Trophoblast cell (in vitro differentiated cells and primary cell): ENCODE results near the gene NWD2.

Experiments
- DNase-seq, 2 donors: peaks; one replicate each; pipeline ENCODE4 v3.0.0-alpha.2; 2016
- H2AFZ ChIP-seq: 2 replicates; pipeline ENCODE4 v1.6.1; 2013; ENCODE audit warnings: low read length, moderate library complexity, mild to moderate bottlenecking; ENCODE audit not compliant: insufficient read depth, poor library complexity
- H2AK5ac ChIP-seq: 2 replicates; pipeline ENCODE4 v1.6.1; 2013; ENCODE audit warnings: mild to moderate bottlenecking, low read length
- H2BK120ac ChIP-seq: 2 replicates; pipeline ENCODE4 v1.6.1; 2013; ENCODE audit warnings: low read length, mild to moderate bottlenecking, moderate library complexity; ENCODE audit not compliant: insufficient read depth, poor library complexity
- H2BK12ac ChIP-seq: 2 replicates; pipeline ENCODE4 v1.6.1; 2013; ENCODE audit warnings: mild to moderate bottlenecking, low read length, moderate library complexity
- H2BK5ac ChIP-seq: 2 replicates; pipeline ENCODE4 v1.6.1; 2013; ENCODE audit warnings: low read length, low read depth, moderate library complexity, mild to moderate bottlenecking; ENCODE audit not compliant: poor library complexity
- H3K14ac ChIP-seq: 2 replicates; pipeline ENCODE4 v1.6.1; 2013; ENCODE audit warnings: mild to moderate bottlenecking, low read length
- H3K18ac ChIP-seq: 2 replicates; pipeline ENCODE4 v1.6.1; 2013; ENCODE audit warnings: mild to moderate bottlenecking, low read length
- H3K23ac ChIP-seq: 2 replicates; pipeline ENCODE4 v1.6.1; 2013; ENCODE audit warnings: low read length
- H3K27ac ChIP-seq: 2 replicates; pipeline ENCODE4 v1.5.1; 2013; ENCODE audit warnings: low read depth, mild to moderate bottlenecking, inconsistent platforms, low read length, moderate library complexity
- H3K27me3 ChIP-seq: 2 replicates; pipeline ENCODE4 v1.6.1; 2013; ENCODE audit warnings: inconsistent platforms, mild to moderate bottlenecking, low read length, moderate library complexity; ENCODE audit not compliant: insufficient read depth
- H3K36me3 ChIP-seq, 2 experiments: 1 replicate in 1 of 2; 2 replicates in 1 of 2; pipeline ENCODE4 v1.6.1; 2013; ENCODE audit warnings: low read length in 2 of 2, mild to moderate bottlenecking in 2 of 2, moderate library complexity in 1 of 2; ENCODE audit not compliant: insufficient read depth in 2 of 2, control insufficient read depth in 1 of 2
- H3K4ac ChIP-seq: 2 replicates; pipeline ENCODE4 v1.6.1; 2013; ENCODE audit warnings: low read depth, mild to moderate bottlenecking, low read length, moderate library complexity
- H3K4me1 ChIP-seq, 2 experiments: 1 replicate in 1 of 2; 2 replicates in 1 of 2; pipeline ENCODE4 v1.6.1; 2013; ENCODE audit warnings: low read length in 2 of 2, mild to moderate bottlenecking in 2 of 2, moderate library complexity in 1 of 2; ENCODE audit not compliant: insufficient read depth in 2 of 2, control insufficient read depth in 1 of 2
- H3K4me2 ChIP-seq: 2 replicates; pipeline ENCODE4 v1.6.1; 2013; ENCODE audit warnings: inconsistent platforms, mild to moderate bottlenecking, low read length, moderate library complexity
- H3K4me3 ChIP-seq: 2 replicates; pipeline ENCODE4 v1.5.1; 2013; ENCODE audit warnings: mild to moderate bottlenecking, low read depth, low read length, inconsistent platforms
- H3K79me1 ChIP-seq: one replicate; pipeline ENCODE4 v1.6.1; 2013; ENCODE audit warnings: low read length
- H3K79me2 ChIP-seq: 2 replicates; pipeline ENCODE4 v1.6.1; 2013; ENCODE audit warnings: low read length, mild to moderate bottlenecking; ENCODE audit not compliant: control insufficient read depth, insufficient read depth, poor library complexity
- H3K9ac ChIP-seq: 2 replicates; pipeline ENCODE4 v1.6.1; 2013; ENCODE audit warnings: mild to moderate bottlenecking, low read length
- H3K9me3 ChIP-seq: 2 replicates; pipeline ENCODE4 v1.6.1; 2013; ENCODE audit warnings: low read depth, mild to moderate bottlenecking, control low read depth, inconsistent platforms, low read length; ENCODE audit not compliant: insufficient read depth
- H4K12ac ChIP-seq: 2 replicates; pipeline ENCODE4 v1.6.1; 2013; ENCODE audit warnings: low read depth, mild to moderate bottlenecking, low read length, moderate library complexity
- H4K8ac ChIP-seq: 2 replicates; pipeline ENCODE4 v1.6.1; 2013; ENCODE audit warnings: low read depth, mild to moderate bottlenecking, low read length, moderate library complexity
- H4K91ac ChIP-seq: one replicate; pipeline ENCODE4 v1.6.1; 2013; ENCODE audit warnings: low read depth, mild to moderate bottlenecking, low read length, moderate library complexity
- WGBS: extraction: QIAGEN DNeasy Blood & Tissue Kit; methylation state at CpG from one replicate; pipeline ENCODE4 v1.1.7; 2013; ENCODE audit warnings: missing lambda C conversion rate; ENCODE audit not compliant: insufficient read length, insufficient coverage; ENCODE audit errors: extremely low coverage; 5-methylcytosine and 5-hydroxymethylcytosine counted together

The NWD2 gene

GRCh38 chr4:37367901-37368300, 123.4 kb downstream of the NWD2 start:
- Histone ChIP-seq H2BK120ac (no peak overlapping the region), H2BK12ac (no peak overlapping the region), H3K14ac (no peak overlapping the region), H3K4ac (no peak overlapping the region), H4K12ac (no peak overlapping the region), H3K4me1 (no peaks in the 10 kb centered on the region), H3K79me2 (no peaks in the 10 kb centered on the region), H2AFZ (no peak overlapping the region), H3K79me1 (no peaks in the 10 kb centered on the region), H2AK5ac (no peak overlapping the region), H3K27me3 (no peaks in the 10 kb centered on the region), H3K4me3 (no peak overlapping the region), H4K8ac (no peak overlapping the region), H3K18ac (no peak overlapping the region), H3K36me3 (no peaks in the 10 kb centered on the region), H3K27ac (no peak overlapping the region), H3K4me2 (no peak overlapping the region), H4K91ac (no peak overlapping the region), H2BK5ac (no peak overlapping the region), H3K23ac (no peak overlapping the region), H3K9me3 (no peaks in the 10 kb centered on the region), H3K9ac (no peak overlapping the region)
- DNase-seq, result no peak
- no CpG with 5 or more reads among the region's 3 CpGs for whole genome bisulfite sequencing

- H2AK5ac ChIP-seq, result no peak overlapping the region
- H4K12ac ChIP-seq, result no peak overlapping the region
- no peaks in the 10 kb centered on the region for H3K9me3 ChIP-seq
- no peak overlapping the region for H3K14ac ChIP-seq
- no peak for DNase-seq
- H2BK120ac ChIP-seq, result no peak overlapping the region
- no peak overlapping the region for H3K18ac ChIP-seq
- no peaks in the 10 kb centered on the region for H3K4me1 ChIP-seq
- no peak overlapping the region for H3K4ac ChIP-seq
- H3K79me2 ChIP-seq, result no peaks in the 10 kb centered on the region
- H2BK12ac ChIP-seq, result no peak overlapping the region
- WGBS, result no CpG with 5 or more reads among the region's 2 CpGs
- no peak overlapping the region for H2BK5ac ChIP-seq
- H3K27me3 ChIP-seq, result no peaks in the 10 kb centered on the region
- H2AFZ ChIP-seq, result no peak overlapping the region
- H3K4me3 ChIP-seq, result no peak overlapping the region
- H3K4me2 ChIP-seq, result no peak overlapping the region
- H3K36me3 ChIP-seq, result no peaks in the 10 kb centered on the region
- no peak overlapping the region for H3K23ac ChIP-seq
- H4K91ac ChIP-seq, result no peak overlapping the region
- no peak overlapping the region for H3K9ac ChIP-seq
- no peak overlapping the region for H3K27ac ChIP-seq
- no peaks in the 10 kb centered on the region for H3K79me1 ChIP-seq
- H4K8ac ChIP-seq, result no peak overlapping the region
Observed at GRCh38 chr4:37370052-37370451, 125.5 kb downstream of the NWD2 start.

GRCh38 chr4:37381040-37381668, 136.6 kb downstream of the NWD2 start:
- no peaks in the 10 kb centered on the region for H3K4me1 ChIP-seq
- H2AK5ac ChIP-seq, result no peak overlapping the region
- no peak overlapping the region for H3K14ac ChIP-seq
- no peak overlapping the region for H3K23ac ChIP-seq
- H2BK5ac ChIP-seq, result no peak overlapping the region
- H3K4me3 ChIP-seq, result no peak overlapping the region
- H3K27me3 ChIP-seq, result no peaks in the 10 kb centered on the region
- H3K9me3 ChIP-seq, result no peaks in the 10 kb centered on the region
- no peak overlapping the region for H3K4ac ChIP-seq
- H2BK120ac ChIP-seq, result no peak overlapping the region
- H2AFZ ChIP-seq, result no peak overlapping the region
- no peak overlapping the region for H4K8ac ChIP-seq
- no peak overlapping the region for H3K9ac ChIP-seq
- H4K91ac ChIP-seq, result no peak overlapping the region
- H4K12ac ChIP-seq, result no peak overlapping the region
- H3K79me1 ChIP-seq, result no peaks in the 10 kb centered on the region
- H3K18ac ChIP-seq, result no peak overlapping the region
- no peaks in the 10 kb centered on the region for H3K36me3 ChIP-seq
- no peak for DNase-seq
- no peak overlapping the region for H2BK12ac ChIP-seq
- H3K27ac ChIP-seq, result no peak overlapping the region
- no peaks in the 10 kb centered on the region for H3K79me2 ChIP-seq
- no peak overlapping the region for H3K4me2 ChIP-seq
- WGBS, result no CpG with 5 or more reads among the region's 9 CpGs

DNA sequence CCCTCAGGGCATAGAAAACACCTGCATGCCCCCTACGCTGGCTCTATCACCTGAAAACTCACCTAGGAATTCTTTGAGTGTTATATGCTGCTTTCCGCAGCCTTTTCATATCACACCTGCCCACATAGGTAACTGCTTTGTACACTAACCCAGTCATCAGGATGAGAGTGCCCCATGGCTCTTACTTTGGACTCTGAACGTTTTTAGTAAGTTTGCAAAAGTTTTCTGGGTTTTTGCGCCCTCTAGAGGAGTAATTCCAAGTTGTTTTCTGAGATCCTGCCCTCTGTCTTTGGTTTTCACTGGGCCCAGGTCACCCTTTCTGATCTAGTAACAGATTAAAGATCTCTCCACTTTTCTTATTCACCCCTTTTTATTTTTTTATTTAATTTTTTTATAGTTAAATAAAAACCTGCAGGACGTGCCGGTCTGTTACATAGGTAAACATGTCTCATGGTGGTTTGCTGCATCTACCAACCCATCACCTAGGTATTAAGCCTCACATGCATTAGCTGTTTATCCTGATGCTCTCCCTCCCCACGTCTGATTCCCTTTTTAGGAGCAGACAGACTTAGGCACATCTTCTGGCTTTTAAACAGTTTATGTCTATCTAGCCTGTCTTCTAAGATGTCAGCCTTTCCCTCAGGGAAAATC, 139.2 kb downstream of the NWD2 start:
- no peak overlapping the region for H3K4me3 ChIP-seq

More for the DNA sequence above, 139.2 kb downstream of the NWD2 start:
- no peak overlapping the region for H2AFZ ChIP-seq
- H3K14ac ChIP-seq, result no peak overlapping the region
- no peaks in the 10 kb centered on the region for H3K79me2 ChIP-seq
- no peak overlapping the region for H3K27ac ChIP-seq
- no peaks in the 10 kb centered on the region for H3K79me1 ChIP-seq
- no peak overlapping the region for H2BK120ac ChIP-seq
- H3K4me2 ChIP-seq, result no peak overlapping the region
- no peak overlapping the region for H4K91ac ChIP-seq
- H3K9ac ChIP-seq, result no peak overlapping the region
- H2AK5ac ChIP-seq, result no peak overlapping the region
- H3K36me3 ChIP-seq, result no peaks in the 10 kb centered on the region
- no peaks in the 10 kb centered on the region for H3K27me3 ChIP-seq
- no peaks in the 10 kb centered on the region for H3K4me1 ChIP-seq
- no peak overlapping the region for H3K18ac ChIP-seq
- DNase-seq, result peak; percentile 54 to 91
- H3K9me3 ChIP-seq, result no peaks in the 10 kb centered on the region
- H3K4ac ChIP-seq, result no peak overlapping the region
- H2BK12ac ChIP-seq, result no peak overlapping the region
- no peak overlapping the region for H4K8ac ChIP-seq
- H2BK5ac ChIP-seq, result no peak overlapping the region
- WGBS, result no CpG with 5 or more reads among the region's 7 CpGs
- H3K23ac ChIP-seq, result no peak overlapping the region
- H4K12ac ChIP-seq, result no peak overlapping the region
